Gastroesophageal sphincter (tissue), 3 donors: ENCODE results near the gene TBC1D20.
"Not testable (repeated sequence)": the region's sequence is repeated elsewhere in the genome, so short reads cannot be mapped to it uniquely, and the experiment has no call there.

Experiments used
- EP300 ChIP-seq: sonication (generic); formaldehyde crosslinking; IDR thresholded peaks from one replicate; pipeline ENCODE4 v1.6.1; 2017; ENCODE audit warnings: antibody characterized with exemption, mild to moderate bottlenecking
- POLR2A ChIP-seq, 2 donors: fragments of 450-650 bp; IDR thresholded peaks; one replicate each; pipeline ENCODE4 v1.6.1; 2017; ENCODE audit warnings: antibody characterized with exemption in 2 of 2, mild to moderate bottlenecking in 2 of 2, moderate library complexity in 1 of 2
- POLR2AphosphoS5 ChIP-seq: sonication (generic); formaldehyde crosslinking; IDR thresholded peaks from one replicate; pipeline ENCODE4 v1.6.1; 2017; ENCODE audit warnings: antibody characterized with exemption
- TF ChIP-seq, protein P1 (sequence below), 4 experiments: fragments of 200-600 bp in 2 of 4; fragments of 450-650 bp in 2 of 4; sonication (generic) in 1 of 4; IDR thresholded peaks; one replicate each; pipeline ENCODE4 v1.5.1; 2017 to 2019; ENCODE audit warnings: antibody characterized with exemption in 4 of 4, mild to moderate bottlenecking in 2 of 4, moderate library complexity in 2 of 4

DNA sequence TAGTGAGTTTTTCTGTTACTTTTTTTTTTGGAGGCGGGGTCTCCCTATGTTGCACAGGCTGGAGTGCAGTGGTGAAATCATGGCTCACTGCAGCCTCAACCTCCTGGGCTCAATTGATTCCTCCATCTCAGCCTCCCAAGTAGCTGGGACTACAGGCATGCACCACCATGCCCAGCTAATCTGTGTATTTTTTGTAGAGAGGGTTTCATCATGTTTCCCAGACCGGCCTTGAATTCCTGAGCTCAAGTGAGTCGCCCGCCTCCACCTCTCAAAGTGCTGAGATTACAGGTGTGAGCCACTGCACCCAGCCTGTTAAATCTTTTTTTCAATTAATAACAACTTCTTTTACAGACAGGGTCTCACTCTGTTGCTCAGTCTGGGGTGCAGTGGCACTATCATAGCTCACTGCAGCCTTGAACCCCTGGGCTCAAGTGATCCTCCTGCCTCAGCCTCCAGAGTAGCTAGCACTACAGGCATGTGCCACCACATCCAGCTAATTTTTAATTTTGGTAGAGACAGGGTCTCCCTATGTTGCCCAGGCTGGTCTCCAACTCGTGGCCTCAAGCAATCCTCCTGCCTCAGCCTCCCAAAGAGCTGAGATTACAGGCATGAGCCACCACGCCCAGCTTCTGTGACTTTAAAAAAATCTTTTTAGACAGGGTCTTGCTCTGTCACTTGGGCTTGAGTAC is 14.4 kb upstream of the TBC1D20 start:
- TF ChIP-seq POLR2AphosphoS5; EP300; POLR2A (IDR thresholded peaks at IDR 0.05): not testable (repeated sequence)
- TF ChIP-seq, protein P1, sequence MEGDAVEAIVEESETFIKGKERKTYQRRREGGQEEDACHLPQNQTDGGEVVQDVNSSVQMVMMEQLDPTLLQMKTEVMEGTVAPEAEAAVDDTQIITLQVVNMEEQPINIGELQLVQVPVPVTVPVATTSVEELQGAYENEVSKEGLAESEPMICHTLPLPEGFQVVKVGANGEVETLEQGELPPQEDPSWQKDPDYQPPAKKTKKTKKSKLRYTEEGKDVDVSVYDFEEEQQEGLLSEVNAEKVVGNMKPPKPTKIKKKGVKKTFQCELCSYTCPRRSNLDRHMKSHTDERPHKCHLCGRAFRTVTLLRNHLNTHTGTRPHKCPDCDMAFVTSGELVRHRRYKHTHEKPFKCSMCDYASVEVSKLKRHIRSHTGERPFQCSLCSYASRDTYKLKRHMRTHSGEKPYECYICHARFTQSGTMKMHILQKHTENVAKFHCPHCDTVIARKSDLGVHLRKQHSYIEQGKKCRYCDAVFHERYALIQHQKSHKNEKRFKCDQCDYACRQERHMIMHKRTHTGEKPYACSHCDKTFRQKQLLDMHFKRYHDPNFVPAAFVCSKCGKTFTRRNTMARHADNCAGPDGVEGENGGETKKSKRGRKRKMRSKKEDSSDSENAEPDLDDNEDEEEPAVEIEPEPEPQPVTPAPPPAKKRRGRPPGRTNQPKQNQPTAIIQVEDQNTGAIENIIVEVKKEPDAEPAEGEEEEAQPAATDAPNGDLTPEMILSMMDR (IDR thresholded peaks at IDR 0.05), result not testable (repeated sequence)
